A673 (cell line): Measurements from ENCODE around the gene CLK3.

Experiments
- CTCF ChIP-seq: fragments of 300-800, 200-600 bp; sonication (generic); conservative IDR thresholded peaks from 2 replicates; pipeline ENCODE4 v1.5.1; 2017; ENCODE audit warnings: low read depth, mild to moderate bottlenecking, antibody characterized with exemption, low read length, moderate library complexity, mixed read lengths
- EZH2 ChIP-seq: fragments of 200-600 bp; sonication (generic); IDR thresholded peaks from 2 replicates; pipeline ENCODE4 v1.6.1; 2017; ENCODE audit warnings: borderline replicate concordance, low read depth, mild to moderate bottlenecking, mixed read lengths, antibody characterized with exemption, low read length; ENCODE audit not compliant: poor library complexity, severe bottlenecking

GRCh38 chr15:74594455-74594854, 21.2 kb upstream of the CLK3 start:
- TF ChIP-seq CTCF (no peak), EZH2 (no peak)
